LNCAP (cell line): Measurements from ENCODE around the gene SLC38A10.

Source experiments
- TF ChIP-seq, protein P1 (sequence below): fragments of 450-650 bp; IDR thresholded peaks from 2 replicates; pipeline ENCODE4 v1.5.1; 2017; ENCODE audit warnings: mild to moderate bottlenecking

The SLC38A10 gene

DNA sequence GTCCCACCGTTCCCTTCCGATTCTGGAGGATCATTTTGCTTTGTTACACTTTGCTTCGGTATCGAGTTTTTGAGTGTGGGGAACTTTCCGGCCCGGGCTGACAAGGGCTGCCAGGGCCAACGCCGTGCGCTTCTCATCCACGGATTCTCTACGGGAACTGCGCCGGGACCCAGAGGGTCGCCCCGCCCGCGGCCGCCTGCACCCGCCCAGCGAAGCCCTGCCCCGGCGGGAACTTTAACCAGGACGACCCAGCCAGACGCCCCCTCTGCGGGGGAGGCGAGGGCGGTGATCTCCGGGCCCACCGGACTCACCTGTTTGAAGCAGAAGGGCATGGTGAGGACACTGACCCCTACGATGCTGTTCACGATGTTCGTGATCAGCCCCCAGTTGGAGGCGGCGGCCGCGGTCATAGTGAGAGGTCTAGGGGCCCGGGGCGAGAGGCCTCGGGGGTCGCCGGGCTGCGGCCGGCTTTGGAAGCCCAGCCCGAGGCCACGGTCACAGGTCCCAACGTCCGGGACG is 536 bp downstream of the SLC38A10 start:
- TF ChIP-seq, protein P1, sequence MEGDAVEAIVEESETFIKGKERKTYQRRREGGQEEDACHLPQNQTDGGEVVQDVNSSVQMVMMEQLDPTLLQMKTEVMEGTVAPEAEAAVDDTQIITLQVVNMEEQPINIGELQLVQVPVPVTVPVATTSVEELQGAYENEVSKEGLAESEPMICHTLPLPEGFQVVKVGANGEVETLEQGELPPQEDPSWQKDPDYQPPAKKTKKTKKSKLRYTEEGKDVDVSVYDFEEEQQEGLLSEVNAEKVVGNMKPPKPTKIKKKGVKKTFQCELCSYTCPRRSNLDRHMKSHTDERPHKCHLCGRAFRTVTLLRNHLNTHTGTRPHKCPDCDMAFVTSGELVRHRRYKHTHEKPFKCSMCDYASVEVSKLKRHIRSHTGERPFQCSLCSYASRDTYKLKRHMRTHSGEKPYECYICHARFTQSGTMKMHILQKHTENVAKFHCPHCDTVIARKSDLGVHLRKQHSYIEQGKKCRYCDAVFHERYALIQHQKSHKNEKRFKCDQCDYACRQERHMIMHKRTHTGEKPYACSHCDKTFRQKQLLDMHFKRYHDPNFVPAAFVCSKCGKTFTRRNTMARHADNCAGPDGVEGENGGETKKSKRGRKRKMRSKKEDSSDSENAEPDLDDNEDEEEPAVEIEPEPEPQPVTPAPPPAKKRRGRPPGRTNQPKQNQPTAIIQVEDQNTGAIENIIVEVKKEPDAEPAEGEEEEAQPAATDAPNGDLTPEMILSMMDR: no peak

DNA sequence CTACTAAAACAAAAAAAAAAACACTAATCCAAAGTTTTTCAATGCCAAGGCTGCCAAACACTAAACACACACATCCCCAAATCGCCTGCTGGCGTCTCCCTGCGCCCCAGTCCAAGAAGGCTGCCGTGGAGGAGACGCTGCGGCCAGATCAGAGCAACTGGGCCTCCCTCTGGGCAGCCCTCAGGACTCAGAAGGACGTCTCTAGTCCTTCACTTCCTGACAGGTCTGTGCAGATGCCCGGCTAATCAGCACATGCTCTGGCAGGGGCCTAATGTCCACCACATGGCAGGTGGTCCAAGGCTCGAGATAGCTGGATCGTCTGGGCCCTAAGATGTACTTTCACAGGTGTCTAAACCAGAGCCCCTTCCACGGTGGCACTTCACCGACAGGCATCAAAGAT is 2.7 kb downstream of the SLC38A10 start:
- TF ChIP-seq, protein P1: no peak

DNA sequence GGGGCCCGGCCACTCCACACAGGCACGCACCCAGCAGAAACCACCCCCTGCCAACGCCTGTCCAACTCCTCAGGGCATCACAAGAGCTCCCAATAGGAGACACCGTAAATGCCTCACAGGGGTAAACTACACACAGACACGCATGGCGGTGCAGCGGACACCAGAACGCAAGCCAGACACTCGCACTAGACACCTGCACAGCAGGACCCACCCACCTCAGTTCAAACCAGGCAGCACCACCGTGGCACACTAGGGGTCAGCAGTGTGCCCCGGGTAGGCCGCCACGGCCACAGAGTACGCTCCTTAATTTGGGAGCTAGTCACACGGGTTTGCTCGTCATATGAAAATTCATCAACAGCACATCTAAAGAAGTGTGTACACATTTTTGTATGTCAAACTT is 3.4 kb downstream of the SLC38A10 start:
- TF ChIP-seq, protein P1: peak; percentile 58

DNA sequence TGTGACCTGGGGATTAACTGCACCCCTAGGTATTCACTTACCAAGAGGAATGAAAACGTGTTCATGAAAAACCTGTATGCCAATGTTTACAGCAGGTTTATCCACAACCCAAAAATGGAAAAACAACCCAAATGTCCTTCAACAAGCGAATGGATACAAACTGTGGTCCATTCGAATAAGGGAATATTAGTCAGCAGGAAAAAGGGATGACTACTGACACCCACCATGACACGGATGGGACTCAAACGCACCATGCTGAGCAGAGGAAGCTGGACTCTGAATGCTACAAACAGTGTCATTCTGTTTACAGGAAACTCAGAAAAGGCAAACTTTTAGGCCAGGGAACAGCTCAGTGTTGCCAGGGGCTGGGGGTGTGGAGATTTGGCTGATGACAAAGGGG is 4.9 kb downstream of the SLC38A10 start:
- TF ChIP-seq, protein P1: no peak

GRCh38 chr17:81289627-81290026 is 5.5 kb downstream of the SLC38A10 start:
- TF ChIP-seq, protein P1: no peak

DNA sequence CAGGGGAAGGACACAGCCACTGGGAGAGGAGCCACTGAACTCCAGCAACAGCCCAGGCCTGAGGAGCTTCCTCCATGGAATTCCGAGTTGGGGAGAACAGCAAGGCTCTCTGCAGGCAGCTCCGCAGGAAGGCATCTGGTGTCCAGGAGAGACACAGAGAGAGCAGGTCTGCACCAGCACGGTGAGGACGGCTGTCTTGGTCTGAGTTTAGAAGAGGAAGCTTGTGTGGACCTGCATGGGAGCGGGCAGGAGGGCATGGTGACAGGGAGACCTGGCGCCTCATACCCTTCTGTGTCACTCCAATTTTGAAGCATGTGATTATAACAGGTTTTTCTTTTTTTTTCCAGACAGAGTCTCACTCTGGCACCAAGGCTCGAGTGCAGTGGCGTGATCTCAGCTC is 6.4 kb downstream of the SLC38A10 start:
- TF ChIP-seq, protein P1: no peak

DNA sequence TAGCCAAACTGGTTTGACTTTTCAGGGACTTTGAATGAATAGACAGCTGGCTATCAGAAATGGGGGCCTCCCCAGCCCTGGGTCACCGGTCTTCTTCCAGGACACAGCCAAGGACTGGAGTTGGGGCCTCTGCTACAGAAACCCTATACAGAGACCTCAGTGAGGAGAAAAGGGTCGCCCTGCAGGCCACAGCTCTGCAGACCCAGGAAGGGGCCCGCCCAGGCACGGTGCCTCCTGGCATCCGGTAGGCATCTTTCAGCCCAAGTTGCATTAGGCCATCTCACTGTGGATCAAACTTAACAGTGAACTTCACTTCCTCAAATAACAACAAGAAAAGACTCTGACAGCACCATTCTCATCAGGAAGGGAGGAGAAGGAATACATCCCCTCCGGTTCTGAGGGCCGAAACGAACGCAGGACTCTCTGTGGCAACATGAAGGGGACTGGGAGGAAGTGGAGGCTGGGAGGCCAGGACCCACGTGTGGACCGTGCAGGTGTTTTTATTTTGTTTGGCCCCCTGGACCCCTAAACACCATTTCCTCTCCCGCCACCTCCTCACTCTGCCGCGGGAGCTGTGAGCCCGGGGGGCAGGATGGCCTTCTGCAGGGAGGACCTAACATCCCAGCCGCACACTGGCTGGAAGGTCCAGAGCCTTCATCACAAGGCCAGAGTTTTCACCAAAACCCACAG is 7.2 kb downstream of the SLC38A10 start:
- TF ChIP-seq, protein P1: no peak
